Uterus (tissue), 4 donors: ENCODE results near the gene SLC35B1. TPM values are rescaled to one million over a fixed set of nuclear protein-coding genes. Genes with fewer than 3 reads are reported as not detected.
A peak's percentile ranks its signal among the peaks of the same experiment; 100 is the strongest.

ENCODE experiments used
- DNase-seq, 2 donors: peaks; one replicate each; pipeline ENCODE4 v3.0.0-alpha.2; 2019 to 2020
- H3K27ac ChIP-seq, 2 donors: fragments of 200-600 bp; sonication (generic); 1 replicate in 1 of 2; 2 replicates in 1 of 2; pipeline ENCODE4 v1.5.1; 2016 to 2018
- H3K27me3 ChIP-seq, 2 donors: fragments of 200-600 bp; sonication (generic); one replicate each; pipeline ENCODE4 v1.5.1; 2018 to 2019; ENCODE audit warnings: control low read depth in 1 of 2
- H3K36me3 ChIP-seq, 2 donors: fragments of 200-600 bp; sonication (generic); one replicate each; pipeline ENCODE4 v1.5.1; 2019; ENCODE audit warnings: control low read depth in 1 of 2
- H3K4me1 ChIP-seq, 2 donors: fragments of 200-600 bp; sonication (generic); one replicate each; pipeline ENCODE4 v1.5.1; 2018 to 2019; ENCODE audit warnings: control low read depth in 1 of 2
- H3K4me3 ChIP-seq, 2 donors: fragments of 200-600 bp; sonication (generic); 1 replicate in 1 of 2; 2 replicates in 1 of 2; pipeline ENCODE4 v1.5.1; 2018 to 2019; ENCODE audit warnings: mild to moderate bottlenecking in 1 of 2
- H3K9me3 ChIP-seq, 2 donors: fragments of 200-600 bp; sonication (generic); one replicate each; pipeline ENCODE4 v1.5.1; 2019; ENCODE audit warnings: control low read depth in 1 of 2
- POLR2A ChIP-seq, 2 donors: fragments of 450-650 bp; IDR thresholded peaks; one replicate each; pipeline ENCODE4 v1.6.1; 2016; ENCODE audit warnings: antibody characterized with exemption in 2 of 2, mild to moderate bottlenecking in 1 of 2, moderate library complexity in 1 of 2
- intact Hi-C: fragments of 100-400 bp; cut with DNase I; formaldehyde crosslinking; loops from one replicate; pipeline ENCODE4 v1.15.1; 2023; ENCODE audit warnings: low total_unique reads
- total RNA-seq, 4 donors: library from RNA; depleted of rRNA in 3 of 4; stranded (reverse); fragments of >200 nt in 3 of 4; gene quantifications; one replicate each; pipeline versions ENCODE4 v1.1.0 to v1.2.4, GENCODE V29; 2014 to 2023
- TF ChIP-seq, protein P1 (sequence below), 4 experiments: fragments of 200-600 bp in 2 of 4; fragments of 450-650 bp in 2 of 4; sonication (generic) in 2 of 4; IDR thresholded peaks; one replicate each; pipeline ENCODE4 v1.5.1; 2016 to 2019; ENCODE audit warnings: antibody characterized with exemption in 4 of 4, mild to moderate bottlenecking in 2 of 4, moderate library complexity in 1 of 4
- donor health status: DM: yes; HTN: yes; CAD: no.

Gene SLC35B1
- total RNA-seq, 4 donors from 2014 or later, result 23.6 to 49.1 (median 36.3) TPM

DNA sequence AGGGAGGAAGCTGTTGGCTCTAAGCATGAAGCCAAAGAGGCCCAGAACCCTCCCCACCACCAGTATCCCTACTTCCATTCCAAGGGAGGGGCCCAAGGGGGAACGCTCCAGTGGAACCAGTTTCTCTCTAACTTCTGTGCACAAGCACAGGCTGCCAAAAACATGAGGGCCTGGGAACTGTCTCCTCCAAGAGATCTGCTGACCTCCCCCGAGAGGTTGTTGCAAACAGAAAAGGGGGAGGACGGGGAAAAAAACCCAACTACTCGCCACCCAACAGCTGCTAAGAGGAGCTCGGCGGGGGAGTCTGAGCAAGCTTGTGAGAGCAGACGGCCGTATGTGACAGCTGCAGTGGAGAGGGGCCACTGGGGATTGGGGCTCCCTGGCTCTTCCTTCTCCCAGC lies 15.7 kb upstream of the SLC35B1 start:
- H3K27me3 ChIP-seq, result no peaks in the 10 kb centered on the region
- peak overlapping the region; percentile 82 to 84 for H3K27ac ChIP-seq
- no peak overlapping the region for H3K4me3 ChIP-seq
- peak; percentile 88 to 91 for DNase-seq
- peaks cover 15 to 18% of the 10 kb centered on the region in 2 donors for H3K4me1 ChIP-seq
- TF ChIP-seq POLR2A (IDR thresholded peaks at IDR 0.05), result peak in 1 of 2 donors; percentile 13
- TF ChIP-seq, protein P1, sequence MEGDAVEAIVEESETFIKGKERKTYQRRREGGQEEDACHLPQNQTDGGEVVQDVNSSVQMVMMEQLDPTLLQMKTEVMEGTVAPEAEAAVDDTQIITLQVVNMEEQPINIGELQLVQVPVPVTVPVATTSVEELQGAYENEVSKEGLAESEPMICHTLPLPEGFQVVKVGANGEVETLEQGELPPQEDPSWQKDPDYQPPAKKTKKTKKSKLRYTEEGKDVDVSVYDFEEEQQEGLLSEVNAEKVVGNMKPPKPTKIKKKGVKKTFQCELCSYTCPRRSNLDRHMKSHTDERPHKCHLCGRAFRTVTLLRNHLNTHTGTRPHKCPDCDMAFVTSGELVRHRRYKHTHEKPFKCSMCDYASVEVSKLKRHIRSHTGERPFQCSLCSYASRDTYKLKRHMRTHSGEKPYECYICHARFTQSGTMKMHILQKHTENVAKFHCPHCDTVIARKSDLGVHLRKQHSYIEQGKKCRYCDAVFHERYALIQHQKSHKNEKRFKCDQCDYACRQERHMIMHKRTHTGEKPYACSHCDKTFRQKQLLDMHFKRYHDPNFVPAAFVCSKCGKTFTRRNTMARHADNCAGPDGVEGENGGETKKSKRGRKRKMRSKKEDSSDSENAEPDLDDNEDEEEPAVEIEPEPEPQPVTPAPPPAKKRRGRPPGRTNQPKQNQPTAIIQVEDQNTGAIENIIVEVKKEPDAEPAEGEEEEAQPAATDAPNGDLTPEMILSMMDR (IDR thresholded peaks at IDR 0.05), result no peak
- no peaks in the 10 kb centered on the region for H3K36me3 ChIP-seq
- no peaks in the 10 kb centered on the region for H3K9me3 ChIP-seq
- intact Hi-C loops, result loop anchor here (5.0 kb wide), 1 partner anchor 59 kb away; no protein-coding TSS in a partner anchor

DNA sequence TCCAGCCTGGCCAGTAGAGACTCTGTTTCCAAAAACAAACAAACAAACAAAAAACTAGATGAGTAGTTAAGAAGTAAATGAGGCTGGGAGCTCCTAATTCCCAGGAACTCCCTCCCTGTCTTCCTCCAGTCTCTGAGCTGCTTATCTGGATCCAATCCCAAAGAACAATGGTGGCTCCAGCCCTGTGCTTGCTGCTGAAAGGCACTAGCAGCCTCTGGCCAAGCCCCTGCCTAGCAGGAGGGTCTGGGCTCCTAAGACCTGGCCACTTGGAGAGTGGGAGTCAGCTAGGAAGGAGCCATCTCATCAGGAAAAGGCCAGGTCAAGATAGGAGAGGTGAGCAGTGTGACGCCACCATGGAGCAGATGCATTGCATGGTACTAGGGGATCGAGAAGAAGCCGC lies 14.3 kb upstream of the SLC35B1 start:
- DNase-seq, result no peak
- H3K4me3 ChIP-seq, result no peak overlapping the region
- peak overlapping the region; percentile 82 to 84 for H3K27ac ChIP-seq
- H3K4me1 ChIP-seq, result peaks cover 15 to 18% of the 10 kb centered on the region in 2 donors
- no peaks in the 10 kb centered on the region for H3K36me3 ChIP-seq
- no peaks in the 10 kb centered on the region for H3K27me3 ChIP-seq
- no peak for TF ChIP-seq POLR2A (IDR thresholded peaks at IDR 0.05)
- TF ChIP-seq, protein P1 (IDR thresholded peaks at IDR 0.05), result no peak
- intact Hi-C loops, result loop anchor here (5.0 kb wide), 1 partner anchor 60 kb away; no protein-coding TSS in a partner anchor
- no peaks in the 10 kb centered on the region for H3K9me3 ChIP-seq

DNA sequence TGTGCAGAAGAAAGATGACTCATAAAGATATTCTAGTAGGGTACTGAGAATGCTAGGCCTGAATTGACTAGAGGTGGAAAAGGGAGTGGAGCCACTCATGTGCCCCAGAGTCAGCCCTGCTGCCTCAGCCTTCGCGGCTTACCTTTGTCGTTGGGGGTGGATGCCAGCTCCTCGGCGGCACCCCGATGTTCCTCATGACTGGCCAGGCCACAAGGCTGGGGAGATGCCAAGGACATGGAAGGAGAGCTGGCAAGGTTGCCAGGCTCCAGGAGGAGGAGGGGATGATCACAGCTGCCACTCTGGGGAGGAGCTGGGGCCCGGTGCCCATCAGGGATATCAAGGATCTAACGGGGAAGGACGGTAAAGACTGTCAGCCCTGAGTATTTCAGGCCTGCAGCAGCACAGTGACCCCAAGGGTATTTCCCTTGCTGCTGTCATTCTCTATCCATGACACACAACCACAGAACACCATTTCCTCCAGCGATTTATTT lies 9.7 kb upstream of the SLC35B1 start:
- DNase-seq, result no peak
- H3K36me3 ChIP-seq, result no peaks in the 10 kb centered on the region
- peaks cover 0 to 4% of the 10 kb centered on the region in 2 donors for H3K4me1 ChIP-seq
- no peaks in the 10 kb centered on the region for H3K27me3 ChIP-seq
- no peak for TF ChIP-seq POLR2A (IDR thresholded peaks at IDR 0.05)
- TF ChIP-seq, protein P1 (IDR thresholded peaks at IDR 0.05), result no peak
- no peak overlapping the region for H3K4me3 ChIP-seq
- intact Hi-C loops, result no loop called here
- no peaks in the 10 kb centered on the region for H3K9me3 ChIP-seq
- no peak overlapping the region for H3K27ac ChIP-seq

DNA sequence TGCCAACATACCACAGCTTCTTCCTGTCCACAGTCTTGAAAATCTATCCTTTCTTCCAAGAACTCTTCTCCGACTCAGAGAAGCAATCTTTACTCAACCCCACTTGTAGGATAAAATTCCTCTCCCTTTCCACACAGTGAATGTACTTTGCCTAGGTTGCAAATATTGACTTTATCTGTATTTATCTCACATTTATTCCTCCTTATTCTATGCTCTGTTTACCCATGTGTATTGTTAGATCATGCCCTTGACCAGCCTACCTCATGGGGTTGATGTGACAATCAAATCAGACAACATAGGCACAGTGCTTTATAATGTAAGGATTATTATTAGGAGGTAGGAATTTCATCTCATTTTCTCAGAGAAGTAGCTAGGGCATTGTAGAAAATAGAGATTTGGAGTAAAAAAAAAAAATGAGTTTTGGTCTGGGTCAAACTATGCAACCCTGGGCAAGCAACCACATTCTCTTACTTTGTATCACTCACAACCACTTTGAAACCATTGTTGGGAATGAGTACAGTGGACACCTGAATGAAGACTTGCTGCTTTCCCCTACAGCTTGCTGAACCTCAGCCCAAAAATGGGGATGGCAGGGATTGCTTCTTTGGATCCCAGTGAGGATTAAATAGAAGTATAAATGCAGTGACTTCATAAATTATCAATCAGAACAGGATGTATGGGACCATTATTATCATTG lies 9.1 kb upstream of the SLC35B1 start:
- Histone ChIP-seq H3K9me3 (no peaks in the 10 kb centered on the region), H3K36me3 (no peaks in the 10 kb centered on the region), H3K27ac (no peak overlapping the region), H3K27me3 (no peaks in the 10 kb centered on the region), H3K4me3 (no peak overlapping the region), H3K4me1 (no peaks in the 10 kb centered on the region)
- intact Hi-C loops, result no loop called here
- no peak for TF ChIP-seq POLR2A (IDR thresholded peaks at IDR 0.05)
- TF ChIP-seq, protein P1 (IDR thresholded peaks at IDR 0.05), result no peak
- DNase-seq, result no peak

DNA sequence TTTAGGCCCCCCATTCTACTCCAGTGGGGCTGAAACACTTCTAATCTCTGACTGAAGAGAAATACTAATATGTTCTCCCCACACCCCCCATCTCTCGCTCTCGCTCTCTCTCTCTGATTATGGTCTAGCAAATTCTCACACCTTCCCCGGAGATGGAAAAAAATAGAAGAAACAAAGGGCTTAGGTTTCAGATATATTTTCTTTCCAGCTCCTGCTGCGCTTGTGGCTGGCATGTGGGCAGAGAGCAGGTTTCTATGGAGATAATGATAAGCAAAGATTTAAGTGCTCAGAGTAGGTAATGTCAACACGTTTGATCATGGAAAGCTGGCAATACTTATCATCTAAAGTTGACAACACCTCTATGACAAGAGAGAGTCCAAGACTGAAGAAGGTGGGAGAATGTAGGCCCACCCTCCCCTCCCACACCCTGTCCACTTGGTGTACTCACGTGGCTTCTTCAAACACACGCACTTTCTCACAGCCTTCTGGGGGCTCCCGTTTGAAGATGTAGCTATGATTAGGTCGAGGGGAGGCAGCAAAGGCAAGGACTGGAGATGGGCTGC lies 8.0 kb upstream of the SLC35B1 start:
- H3K4me1 ChIP-seq, result no peaks in the 10 kb centered on the region
- H3K9me3 ChIP-seq, result no peaks in the 10 kb centered on the region
- intact Hi-C loops, result no loop called here
- H3K4me3 ChIP-seq, result no peak overlapping the region
- no peak for TF ChIP-seq POLR2A (IDR thresholded peaks at IDR 0.05)
- TF ChIP-seq, protein P1 (IDR thresholded peaks at IDR 0.05), result no peak
- H3K36me3 ChIP-seq, result no peaks in the 10 kb centered on the region
- no peak overlapping the region for H3K27ac ChIP-seq
- DNase-seq, result no peak
- H3K27me3 ChIP-seq, result no peaks in the 10 kb centered on the region
